Skeletal muscle satellite cell (primary cell): ENCODE data around the gene CATSPERB.

Source experiments
- H3K27me3 ChIP-seq: 2 replicates; pipeline ENCODE4 v1.7.0; 2013; ENCODE audit warnings: low read length; ENCODE audit not compliant: control insufficient read depth, insufficient read depth
- H3K36me3 ChIP-seq: 2 replicates; pipeline ENCODE4 v1.7.0; 2013; ENCODE audit warnings: mild to moderate bottlenecking, control low read depth, low read length; ENCODE audit not compliant: insufficient read depth
- H3K4me1 ChIP-seq: 2 replicates; pipeline ENCODE4 v1.7.0; 2013; ENCODE audit warnings: low read length; ENCODE audit not compliant: control insufficient read depth, insufficient read depth
- H3K4me2 ChIP-seq: 2 replicates; pipeline ENCODE4 v1.7.0; 2013; ENCODE audit warnings: mild to moderate bottlenecking, low read length
- H3K4me3 ChIP-seq: 2 replicates; pipeline ENCODE4 v1.7.0; 2013; ENCODE audit warnings: low read length
- H3K9ac ChIP-seq: 2 replicates; pipeline ENCODE4 v1.7.0; 2013; ENCODE audit warnings: mild to moderate bottlenecking, low read depth, low read length, moderate library complexity
- H3K9me3 ChIP-seq: replicated peaks from 2 replicates; pipeline ENCODE4 v1.7.0; 2013; ENCODE audit warnings: mild to moderate bottlenecking, control low read depth, low read length

Gene CATSPERB

DNA sequence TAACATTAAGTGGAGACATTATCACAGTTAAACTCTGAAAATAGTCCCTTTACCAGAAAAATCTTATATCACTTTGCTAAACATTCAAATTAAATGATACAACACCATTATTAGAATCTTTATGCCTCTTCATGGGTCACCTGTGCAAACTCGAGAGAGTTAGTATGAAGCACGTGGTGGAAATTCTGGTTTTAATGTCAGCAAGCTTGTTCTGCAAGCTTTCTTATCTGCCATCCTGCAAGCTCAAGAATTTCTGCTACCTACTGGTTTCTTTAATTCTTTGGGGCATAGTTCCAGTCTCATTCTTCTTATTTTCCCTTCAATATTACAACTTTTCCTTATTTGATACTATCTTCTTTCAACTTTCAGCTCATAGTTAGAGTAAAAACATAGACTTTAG lies 868 bp downstream of the CATSPERB start:
- H3K4me3 ChIP-seq = no peak overlapping the region
- H3K9ac ChIP-seq = no peak overlapping the region
- H3K4me2 ChIP-seq = no peak overlapping the region
- H3K9me3 ChIP-seq = no peaks in the 10 kb centered on the region
- peaks cover 3% of the 10 kb centered on the region for H3K27me3 ChIP-seq
- H3K36me3 ChIP-seq = no peaks in the 10 kb centered on the region
- peaks cover 23% of the 10 kb centered on the region for H3K4me1 ChIP-seq

GRCh38 chr14:91729756-91730155 lies 2.1 kb downstream of the CATSPERB start:
- no peak overlapping the region for H3K4me3 ChIP-seq
- peaks cover 3% of the 10 kb centered on the region for H3K27me3 ChIP-seq
- H3K4me2 ChIP-seq = no peak overlapping the region
- H3K9ac ChIP-seq = no peak overlapping the region
- no peaks in the 10 kb centered on the region for H3K36me3 ChIP-seq
- H3K9me3 ChIP-seq = no peaks in the 10 kb centered on the region
- peaks cover 23% of the 10 kb centered on the region for H3K4me1 ChIP-seq

- Histone ChIP-seq H3K9ac (no peak overlapping the region), H3K36me3 (no peaks in the 10 kb centered on the region), H3K4me2 (no peak overlapping the region), H3K4me3 (no peak overlapping the region), H3K4me1 (peaks cover 23% of the 10 kb centered on the region), H3K27me3 (peaks cover 3% of the 10 kb centered on the region), H3K9me3 (no peaks in the 10 kb centered on the region)
Measured at GRCh38 chr14:91728616-91729183, 3.2 kb downstream of the CATSPERB start.

- Histone ChIP-seq H3K4me3 (no peak overlapping the region), H3K4me1 (peaks cover 19% of the 10 kb centered on the region), H3K27me3 (peaks cover 3% of the 10 kb centered on the region), H3K9me3 (no peaks in the 10 kb centered on the region), H3K4me2 (peak overlapping the region; percentile 0), H3K36me3 (no peaks in the 10 kb centered on the region), H3K9ac (no peak overlapping the region)
Measured at GRCh38 chr14:91727121-91727520, 4.8 kb downstream of the CATSPERB start.

DNA sequence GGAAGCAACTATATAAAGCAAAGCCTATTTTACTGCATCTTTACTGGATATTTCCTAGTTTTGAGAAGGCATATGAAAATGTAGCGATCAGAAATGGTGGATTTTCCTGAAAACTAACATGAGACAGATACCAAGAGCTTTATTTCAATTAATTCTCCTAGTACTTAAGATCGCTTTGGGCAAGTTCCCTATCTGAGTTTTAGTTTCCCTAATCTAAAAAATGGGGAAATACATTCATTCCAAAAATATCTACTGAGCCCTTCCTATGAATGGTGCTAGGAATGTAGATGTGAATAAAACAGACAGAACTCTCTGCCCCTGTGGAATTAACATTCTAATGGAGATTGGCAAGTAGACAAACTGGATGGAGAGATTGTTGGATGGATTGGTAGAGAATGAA lies 8.4 kb downstream of the CATSPERB start:
- Histone ChIP-seq H3K36me3 (no peaks in the 10 kb centered on the region), H3K9ac (no peak overlapping the region), H3K4me3 (no peak overlapping the region), H3K9me3 (no peaks in the 10 kb centered on the region), H3K27me3 (no peaks in the 10 kb centered on the region), H3K4me1 (peaks cover 19% of the 10 kb centered on the region), H3K4me2 (no peak overlapping the region)

- Histone ChIP-seq H3K27me3 (no peaks in the 10 kb centered on the region), H3K4me1 (peaks cover 9% of the 10 kb centered on the region), H3K9me3 (no peaks in the 10 kb centered on the region), H3K9ac (no peak overlapping the region), H3K36me3 (no peaks in the 10 kb centered on the region), H3K4me3 (no peak overlapping the region), H3K4me2 (no peak overlapping the region)
Measured at GRCh38 chr14:91722386-91722785, 9.5 kb downstream of the CATSPERB start.

DNA sequence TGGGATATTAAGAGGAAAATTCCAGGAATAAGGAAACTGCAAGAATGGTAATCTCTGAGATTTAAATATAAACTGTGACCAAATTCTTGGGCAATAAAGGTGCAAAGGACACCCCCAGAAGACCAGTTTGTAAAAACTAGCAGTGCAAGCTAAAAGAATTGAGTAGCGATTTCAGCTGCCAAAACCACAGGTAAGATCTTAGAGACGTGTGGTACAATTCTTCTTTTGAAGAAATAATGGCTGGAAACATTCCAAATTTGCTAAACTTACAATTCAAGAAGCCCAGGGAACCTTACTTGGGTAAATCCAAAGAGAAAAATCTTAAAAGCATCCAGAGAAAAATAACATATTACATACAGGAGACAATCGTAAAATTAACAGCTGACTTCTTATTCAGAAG lies 12.0 kb downstream of the CATSPERB start:
- no peak overlapping the region for H3K9ac ChIP-seq

GRCh38 chr14:91716999-91717398 lies 14.9 kb downstream of the CATSPERB start:
- no peak overlapping the region for H3K9ac ChIP-seq
- H3K4me2 ChIP-seq = no peak overlapping the region
- H3K9me3 ChIP-seq = no peaks in the 10 kb centered on the region
- no peaks in the 10 kb centered on the region for H3K4me1 ChIP-seq
- H3K4me3 ChIP-seq = no peak overlapping the region
- no peaks in the 10 kb centered on the region for H3K36me3 ChIP-seq
- no peaks in the 10 kb centered on the region for H3K27me3 ChIP-seq

More for the DNA sequence above, 12.0 kb downstream of the CATSPERB start:
- no peaks in the 10 kb centered on the region for H3K27me3 ChIP-seq
- no peak overlapping the region for H3K4me2 ChIP-seq
- no peaks in the 10 kb centered on the region for H3K36me3 ChIP-seq
- no peaks in the 10 kb centered on the region for H3K9me3 ChIP-seq
- no peak overlapping the region for H3K4me3 ChIP-seq
- no peaks in the 10 kb centered on the region for H3K4me1 ChIP-seq

- Histone ChIP-seq H3K9me3 (no peaks in the 10 kb centered on the region), H3K9ac (no peak overlapping the region), H3K36me3 (no peaks in the 10 kb centered on the region), H3K27me3 (no peaks in the 10 kb centered on the region), H3K4me1 (no peaks in the 10 kb centered on the region), H3K4me3 (no peak overlapping the region), H3K4me2 (no peak overlapping the region)
Measured at GRCh38 chr14:91714805-91715204, 17.1 kb downstream of the CATSPERB start.

DNA sequence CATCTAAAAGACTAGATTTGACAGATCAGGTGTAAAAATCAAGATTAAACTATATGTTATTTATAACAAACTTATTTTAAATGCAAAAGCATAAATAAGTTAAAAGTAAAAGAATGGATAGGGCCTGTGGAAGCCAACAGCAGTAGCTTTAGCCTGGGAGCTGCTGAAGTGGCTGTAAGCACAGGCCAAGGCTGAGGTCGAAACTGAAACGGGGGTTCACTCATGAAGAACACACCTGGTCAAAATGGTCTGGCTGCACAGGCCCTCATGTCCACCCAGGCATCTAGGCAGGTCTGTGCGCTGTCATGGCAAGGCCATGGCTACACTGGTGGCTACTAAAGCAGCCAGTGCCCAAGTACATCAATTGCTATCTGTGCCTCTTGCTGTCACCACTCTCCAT lies 23.1 kb downstream of the CATSPERB start:
- H3K4me2 ChIP-seq = no peak overlapping the region
- H3K4me3 ChIP-seq = no peak overlapping the region
- H3K9ac ChIP-seq = no peak overlapping the region
- no peaks in the 10 kb centered on the region for H3K27me3 ChIP-seq
- no peaks in the 10 kb centered on the region for H3K9me3 ChIP-seq
- no peaks in the 10 kb centered on the region for H3K4me1 ChIP-seq
- no peaks in the 10 kb centered on the region for H3K36me3 ChIP-seq

DNA sequence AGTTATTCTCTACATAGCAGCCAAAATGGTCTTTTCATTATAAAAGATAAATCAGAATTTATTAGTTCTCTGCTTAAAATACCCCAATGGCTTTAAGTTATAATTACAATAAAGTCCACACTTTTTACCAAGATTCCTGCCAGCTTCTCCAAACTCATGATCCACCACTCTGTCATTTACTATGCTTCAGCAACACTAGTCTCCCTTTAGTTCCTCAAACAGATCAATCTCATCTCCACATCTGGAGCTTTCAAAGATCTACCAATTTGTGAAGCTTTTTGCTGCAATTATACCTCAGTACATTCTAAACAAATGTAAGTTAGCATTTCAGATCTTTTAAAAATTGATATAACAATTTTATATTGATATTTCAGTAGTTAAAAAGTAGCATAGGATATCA lies 24.9 kb downstream of the CATSPERB start:
- H3K27me3 ChIP-seq = no peaks in the 10 kb centered on the region
- H3K9ac ChIP-seq = no peak overlapping the region
- no peaks in the 10 kb centered on the region for H3K9me3 ChIP-seq
- H3K4me1 ChIP-seq = no peaks in the 10 kb centered on the region
- H3K36me3 ChIP-seq = no peaks in the 10 kb centered on the region
- no peak overlapping the region for H3K4me2 ChIP-seq
- H3K4me3 ChIP-seq = no peak overlapping the region

GRCh38 chr14:91694643-91695042 lies 37.2 kb downstream of the CATSPERB start:
- Histone ChIP-seq H3K27me3 (peaks cover 4% of the 10 kb centered on the region), H3K36me3 (no peaks in the 10 kb centered on the region), H3K4me1 (no peaks in the 10 kb centered on the region), H3K4me3 (no peak overlapping the region), H3K9me3 (peaks cover 6% of the 10 kb centered on the region), H3K9ac (no peak overlapping the region), H3K4me2 (no peak overlapping the region)
